Large intestine (tissue), 3 donors: ENCODE measurements around the gene CAP2. TPM values are rescaled to one million over a fixed set of nuclear protein-coding genes. Genes with fewer than 3 reads are reported as not detected.
"Not testable (repeated sequence)": the region's sequence is repeated elsewhere in the genome, so short reads cannot be mapped to it uniquely, and the experiment has no call there.

Experiments
- DNase-seq, 2 donors: peaks; one replicate each; pipeline versions ENCODE4 v3.0.0 to v3.0.0-alpha.2; 2013
- H3K27ac ChIP-seq: one replicate; pipeline ENCODE4 v1.5.1; 2013; ENCODE audit warnings: low read length
- H3K27me3 ChIP-seq: 2 replicates; pipeline ENCODE4 v1.6.1; 2013; ENCODE audit warnings: low read length; ENCODE audit not compliant: control insufficient read depth, insufficient read depth
- H3K36me3 ChIP-seq: 2 replicates; pipeline ENCODE4 v1.6.1; 2013; ENCODE audit warnings: low read length; ENCODE audit not compliant: control insufficient read depth, insufficient read depth
- H3K4me1 ChIP-seq: one replicate; pipeline ENCODE4 v1.6.1; 2013; ENCODE audit warnings: low read length; ENCODE audit not compliant: control insufficient read depth, insufficient read depth
- H3K4me3 ChIP-seq: one replicate; pipeline ENCODE4 v1.5.1; 2013; ENCODE audit warnings: low read length
- H3K9me3 ChIP-seq: one replicate; pipeline ENCODE4 v1.6.1; 2013; ENCODE audit warnings: mild to moderate bottlenecking, low read depth, low read length, moderate library complexity; ENCODE audit not compliant: control insufficient read depth
- WGBS: methylation state at CpG from one replicate; pipeline ENCODE4 v1.1.5; 2013; ENCODE audit warnings: low lambda C conversion rate; ENCODE audit not compliant: insufficient coverage; 5-methylcytosine and 5-hydroxymethylcytosine counted together
- polyA plus RNA-seq: library from polyadenylated mRNA; unstranded; fragments of 120-200 nt; gene quantifications from one replicate; pipeline ENCODE4 v1.2.1, GENCODE V29; 2013

CAP2 gene
- polyA plus RNA-seq, 1 donor = 11.2 TPM

GRCh38 chr6:17431581-17431980 lies 38.2 kb downstream of the CAP2 start:
- no CpG with 5 or more reads among the region's 2 CpGs for WGBS
- no peak for DNase-seq
- no peaks in the 10 kb centered on the region for H3K4me1 ChIP-seq

GRCh38 chr6:17432356-17432755 lies 39.0 kb downstream of the CAP2 start:
- no CpG with 5 or more reads among the region's 2 CpGs for WGBS
- no peak overlapping the region for H3K27ac ChIP-seq
- no peaks in the 10 kb centered on the region for H3K4me1 ChIP-seq
- H3K4me3 ChIP-seq = no peak overlapping the region
- DNase-seq = no peak
- no peaks in the 10 kb centered on the region for H3K27me3 ChIP-seq
- peaks cover 2% of the 10 kb centered on the region for H3K9me3 ChIP-seq
- no peaks in the 10 kb centered on the region for H3K36me3 ChIP-seq

More at GRCh38 chr6:17431581-17431980, 38.2 kb downstream of the CAP2 start:
- H3K36me3 ChIP-seq = no peaks in the 10 kb centered on the region
- H3K27me3 ChIP-seq = no peaks in the 10 kb centered on the region
- no peak overlapping the region for H3K4me3 ChIP-seq
- H3K9me3 ChIP-seq = peaks cover 2% of the 10 kb centered on the region
- H3K27ac ChIP-seq = no peak overlapping the region

- no CpG with 5 or more reads among the region's 11 CpGs for WGBS
- peaks cover 2% of the 10 kb centered on the region for H3K9me3 ChIP-seq
- H3K27me3 ChIP-seq = no peaks in the 10 kb centered on the region
- H3K4me3 ChIP-seq = no peak overlapping the region
- no peak for DNase-seq
- H3K4me1 ChIP-seq = no peaks in the 10 kb centered on the region
- no peaks in the 10 kb centered on the region for H3K36me3 ChIP-seq
- H3K27ac ChIP-seq = no peak overlapping the region
Observed at GRCh38 chr6:17439243-17439993, 46.0 kb downstream of the CAP2 start.

GRCh38 chr6:17440811-17441210 lies 47.4 kb downstream of the CAP2 start:
- H3K27me3 ChIP-seq, H3K36me3 ChIP-seq, H3K4me3 ChIP-seq, H3K4me1 ChIP-seq, H3K27ac ChIP-seq, H3K9me3 ChIP-seq, DNase-seq: not testable (repeated sequence)
- WGBS = 100% methylated on average over 1 of the region's 4 CpGs

GRCh38 chr6:17442196-17442595 lies 48.8 kb downstream of the CAP2 start:
- Histone ChIP-seq H3K4me1 (no peaks in the 10 kb centered on the region), H3K27me3 (no peaks in the 10 kb centered on the region), H3K9me3 (no peaks in the 10 kb centered on the region), H3K36me3 (no peaks in the 10 kb centered on the region), H3K27ac (no peak overlapping the region), H3K4me3 (no peak overlapping the region)
- WGBS = no CpG with 5 or more reads among the region's 4 CpGs
- no peak for DNase-seq

- no CpG with 5 or more reads among the region's 2 CpGs for WGBS
Observed at GRCh38 chr6:17446713-17447112, 53.3 kb downstream of the CAP2 start.

GRCh38 chr6:17448165-17448564 lies 54.8 kb downstream of the CAP2 start:
- no peaks in the 10 kb centered on the region for H3K36me3 ChIP-seq
- WGBS = 86% methylated on average over 1 of the region's 1 CpG

More at GRCh38 chr6:17446713-17447112, 53.3 kb downstream of the CAP2 start:
- no peak for DNase-seq
- Histone ChIP-seq H3K27ac (no peak overlapping the region), H3K36me3 (no peaks in the 10 kb centered on the region), H3K4me1 (no peaks in the 10 kb centered on the region), H3K9me3 (no peaks in the 10 kb centered on the region), H3K4me3 (no peak overlapping the region), H3K27me3 (no peaks in the 10 kb centered on the region)

GRCh38 chr6:17450397-17450796 lies 57.0 kb downstream of the CAP2 start:
- Histone ChIP-seq H3K36me3 (no peaks in the 10 kb centered on the region), H3K4me3 (no peak overlapping the region), H3K9me3 (no peaks in the 10 kb centered on the region), H3K27ac (no peak overlapping the region), H3K27me3 (no peaks in the 10 kb centered on the region), H3K4me1 (no peaks in the 10 kb centered on the region)
- no peak for DNase-seq
- WGBS = 89% methylated on average over 1 of the region's 1 CpG

More at GRCh38 chr6:17448165-17448564, 54.8 kb downstream of the CAP2 start:
- Histone ChIP-seq H3K4me1 (no peaks in the 10 kb centered on the region), H3K4me3 (no peak overlapping the region), H3K27ac (no peak overlapping the region), H3K27me3 (no peaks in the 10 kb centered on the region), H3K9me3 (no peaks in the 10 kb centered on the region)
- DNase-seq = no peak

GRCh38 chr6:17450832-17451231 lies 57.4 kb downstream of the CAP2 start:
- Histone ChIP-seq H3K9me3 (peaks cover 3% of the 10 kb centered on the region), H3K4me1 (no peaks in the 10 kb centered on the region), H3K4me3 (no peak overlapping the region), H3K36me3 (no peaks in the 10 kb centered on the region), H3K27ac (no peak overlapping the region), H3K27me3 (no peaks in the 10 kb centered on the region)
- WGBS = no CpG with 5 or more reads among the region's 5 CpGs
- no peak for DNase-seq

GRCh38 chr6:17452096-17452495 lies 58.7 kb downstream of the CAP2 start:
- Histone ChIP-seq H3K27me3 (no peaks in the 10 kb centered on the region), H3K36me3 (no peaks in the 10 kb centered on the region), H3K9me3 (peaks cover 3% of the 10 kb centered on the region), H3K4me1 (no peaks in the 10 kb centered on the region), H3K4me3 (no peak overlapping the region), H3K27ac (no peak overlapping the region)
- DNase-seq = no peak
- 95% methylated on average over 3 of the region's 6 CpGs for WGBS
